NCI-H2171 (cell line): ENCODE data around the gene SEC14L6.
"Not testable (repeated sequence)": the region's sequence is repeated elsewhere in the genome, so short reads cannot be mapped to it uniquely, and the experiment has no call there.

Source experiments
- DNase-seq: peaks from one replicate; lab custom pipeline; 2025; lab: John Stamatoyannopoulos, UW

The SEC14L6 gene

DNA sequence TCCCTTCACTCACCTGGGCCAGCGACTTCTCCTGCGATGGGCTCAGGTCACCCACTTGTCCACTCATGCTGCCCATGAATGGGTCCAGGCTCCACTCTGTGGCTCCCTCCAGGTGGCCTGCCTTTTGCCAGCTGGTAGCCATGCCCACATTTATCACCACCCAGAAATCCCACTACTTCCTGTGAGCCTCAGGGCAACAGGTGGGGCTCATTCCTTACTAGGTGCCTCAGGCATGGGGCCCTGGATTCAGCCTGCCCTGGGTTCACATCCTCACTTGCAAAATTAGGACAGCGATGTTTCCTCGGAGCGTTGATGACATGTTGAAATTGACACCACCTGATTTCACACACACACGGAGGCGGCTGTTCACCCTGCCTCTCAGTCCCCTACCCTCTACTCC is at the start of gene SEC14L6:
SEC14L6 (minus strand) TSS at position 126 of the 400 bp plus-strand sequence; CDS start at position 67, 59 bp downstream.
- no peak for DNase-seq

DNA sequence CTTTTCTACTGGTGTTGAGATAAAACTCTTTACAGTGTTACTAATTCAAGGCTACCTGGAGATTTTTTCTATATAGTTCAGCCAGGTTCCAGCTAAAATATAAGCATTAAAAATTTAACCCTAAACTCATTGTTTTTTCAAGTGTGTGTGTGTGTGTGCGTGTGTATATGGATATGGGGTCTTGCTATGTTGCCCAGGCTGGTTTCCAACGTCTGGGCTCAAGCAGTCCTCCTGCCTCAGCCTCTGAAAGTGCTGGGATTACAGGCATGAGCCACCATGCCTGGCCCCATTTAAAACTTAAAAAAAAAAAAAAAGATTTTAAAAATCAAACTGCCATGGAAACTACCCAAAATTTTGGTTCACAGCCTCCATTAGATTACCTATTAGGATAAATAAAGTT is 49.7 kb upstream of the SEC14L6 start:
- no peak for DNase-seq

DNA sequence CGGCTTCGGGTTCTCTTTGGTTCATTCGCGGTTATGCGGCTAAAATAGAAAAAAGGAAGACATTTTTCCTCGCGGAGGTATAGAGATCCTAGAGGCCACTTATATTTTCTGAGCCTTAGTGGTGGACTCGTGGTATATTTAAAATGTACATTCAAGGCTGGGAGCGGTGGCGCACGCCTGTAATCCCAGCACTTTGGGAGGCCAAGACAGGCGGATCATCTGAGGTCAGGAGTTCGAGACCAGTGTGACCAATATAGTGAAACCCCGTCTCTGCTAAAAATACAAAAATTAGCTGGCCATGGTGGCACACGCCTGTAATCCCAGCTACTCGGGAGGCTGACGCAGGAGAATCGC is 45.8 kb upstream of the SEC14L6 start:
- not testable (repeated sequence) for DNase-seq

DNA sequence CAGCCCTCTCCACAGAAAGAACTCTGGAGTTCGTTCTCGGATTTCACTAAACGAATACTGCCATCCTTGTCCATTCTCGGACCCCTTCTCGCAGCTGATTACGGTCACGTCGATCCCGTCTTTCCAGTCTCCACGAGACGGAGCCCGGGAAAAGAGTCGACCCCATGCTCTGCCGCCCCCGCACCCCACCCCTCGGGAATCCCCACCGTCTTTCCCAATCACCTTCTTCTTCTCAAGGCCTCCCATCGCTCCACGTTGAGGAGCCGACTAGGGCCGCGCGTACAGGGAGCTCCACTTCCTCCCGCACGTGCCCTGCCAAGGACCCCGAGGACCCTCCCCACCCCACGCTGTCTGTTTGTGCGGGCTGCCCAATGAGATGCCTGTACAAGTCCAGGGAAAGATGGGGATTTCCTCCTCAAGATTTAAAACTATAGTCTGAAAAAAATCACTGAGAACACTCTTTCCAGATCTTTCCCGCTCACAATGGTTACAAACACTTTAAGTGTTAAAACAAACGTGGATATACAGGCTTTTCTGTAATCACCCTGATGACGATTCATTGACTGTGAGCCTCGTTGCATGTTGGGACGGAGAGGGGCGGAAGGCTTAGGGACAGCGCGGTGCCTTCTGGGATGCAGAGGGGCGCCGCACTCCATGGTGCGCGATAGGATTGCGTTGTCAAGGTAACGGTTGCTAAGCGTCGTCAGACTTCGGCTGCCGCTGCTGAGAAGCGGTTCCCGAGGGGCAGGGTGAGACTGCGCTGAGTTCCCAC is 45.2 kb upstream of the SEC14L6 start, which contains the start of gene PES1:
PES1 (minus strand) TSS at position 323 of the 772 bp plus-strand sequence; CDS start at position 246, 77 bp downstream.
- DNase-seq = peak; percentile 99

DNA sequence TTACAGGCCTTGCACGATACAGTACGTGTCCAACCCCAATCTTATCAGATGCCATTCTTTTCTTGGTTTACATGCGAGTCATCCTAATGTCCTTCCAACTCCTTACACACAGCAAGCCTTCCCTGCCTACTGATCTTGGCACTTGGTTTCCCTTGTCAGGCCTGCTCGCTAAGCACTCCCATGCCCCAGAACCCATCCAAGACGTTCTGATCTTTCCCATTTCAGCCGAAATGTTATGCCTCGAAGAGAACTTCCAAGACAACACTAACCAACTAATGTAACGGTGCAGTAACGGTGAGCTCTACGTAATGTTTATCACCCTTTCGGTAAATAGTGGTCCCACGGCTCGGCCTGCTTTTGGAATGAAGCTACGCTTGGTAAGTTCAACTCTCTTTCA is 44.6 kb upstream of the SEC14L6 start:
- DNase-seq = no peak

DNA sequence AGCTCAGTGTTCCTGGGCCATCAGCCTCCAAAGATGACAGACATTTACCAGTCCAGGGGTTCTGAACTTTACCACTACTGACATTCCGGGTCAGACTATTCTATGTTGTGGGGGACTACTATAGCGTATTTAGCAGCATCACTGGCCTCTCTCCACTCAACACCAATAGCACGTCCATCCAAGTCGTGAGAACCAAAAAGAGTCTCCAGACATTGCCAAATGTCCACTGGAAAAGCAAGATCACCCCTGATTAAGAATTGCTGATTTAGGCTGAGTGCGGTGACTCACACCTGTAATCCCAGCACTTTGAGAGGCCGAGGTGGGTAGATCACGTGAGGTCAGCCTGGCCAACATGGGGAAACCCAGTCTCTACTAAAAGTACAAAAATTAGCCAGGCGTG is 39.9 kb upstream of the SEC14L6 start:
- no peak for DNase-seq

DNA sequence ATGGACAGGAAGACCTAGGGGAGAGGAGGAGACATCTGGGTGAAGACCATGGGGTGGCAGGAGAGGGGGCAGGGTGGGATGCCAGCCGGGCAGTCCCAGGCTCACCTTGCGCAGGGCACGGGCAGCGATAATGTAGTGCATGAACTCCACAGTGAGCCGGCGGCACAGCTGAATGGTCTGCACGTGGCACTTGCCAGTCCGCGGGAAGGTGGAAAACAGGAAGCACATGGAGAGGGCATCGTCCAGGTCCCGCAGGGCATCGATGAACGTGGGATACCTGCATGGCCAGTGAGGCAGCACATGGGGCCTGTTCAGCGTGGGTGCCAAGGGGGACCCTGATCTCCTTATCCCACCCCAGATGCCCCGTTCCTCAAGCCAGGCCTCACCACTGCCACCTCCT is 37.9 kb upstream of the SEC14L6 start:
- no peak for DNase-seq

DNA sequence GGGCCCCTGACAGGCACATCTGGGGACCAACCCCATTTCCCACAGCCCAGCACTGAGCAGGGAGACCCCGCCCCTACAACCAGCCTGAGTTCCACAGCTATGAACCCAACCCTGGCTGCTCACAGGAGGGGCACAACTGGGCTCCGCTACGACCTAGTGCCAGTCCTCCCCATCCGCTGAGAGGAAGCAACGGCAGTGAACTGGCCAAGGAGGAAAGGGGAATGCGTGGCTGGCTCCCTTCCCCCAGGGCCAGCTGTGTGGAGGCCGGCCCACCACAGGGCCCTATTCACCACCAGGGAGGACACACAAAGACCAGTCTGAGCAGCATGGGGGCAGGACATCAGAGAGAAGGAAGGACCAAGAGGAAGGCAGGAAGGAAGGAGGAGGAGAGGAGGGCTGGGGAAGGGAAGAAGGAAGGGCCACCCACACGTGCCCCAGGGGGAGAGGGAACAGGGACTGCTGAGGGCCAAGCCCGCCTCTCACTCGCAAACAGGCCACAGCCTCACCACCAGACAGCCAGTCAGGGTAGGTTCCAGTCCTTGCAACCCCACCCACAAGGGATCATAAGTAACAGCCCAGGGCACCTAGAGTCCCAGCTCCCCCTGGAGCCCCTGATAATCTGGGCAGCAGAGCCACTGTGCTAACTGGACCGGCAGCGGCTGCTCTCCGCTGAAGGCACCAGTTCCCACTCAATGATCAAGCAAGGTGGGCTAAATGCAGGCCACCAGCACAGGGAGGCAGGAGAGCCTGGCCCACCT is 36.4 kb upstream of the SEC14L6 start:
- DNase-seq = no peak

DNA sequence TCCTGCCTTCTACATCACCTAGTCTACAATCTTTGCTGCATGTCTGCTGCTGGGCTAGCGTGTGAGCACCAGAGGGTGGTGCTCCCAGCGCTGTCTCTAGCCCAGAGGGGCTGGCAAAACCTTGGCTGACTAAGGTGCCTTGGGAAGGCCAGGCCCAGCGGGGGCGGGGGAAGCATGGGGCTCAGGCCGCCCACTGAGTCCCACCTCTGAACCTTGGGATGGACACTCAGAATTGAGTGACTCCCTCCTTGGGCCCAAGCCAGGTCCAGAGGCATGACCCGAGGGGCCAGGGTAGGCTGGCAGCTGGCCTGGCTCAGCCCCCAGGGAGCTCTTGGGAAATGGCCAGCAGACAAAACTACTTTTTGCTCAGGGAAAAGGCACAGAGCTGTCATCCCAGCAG is 35.5 kb upstream of the SEC14L6 start:
- DNase-seq = no peak

DNA sequence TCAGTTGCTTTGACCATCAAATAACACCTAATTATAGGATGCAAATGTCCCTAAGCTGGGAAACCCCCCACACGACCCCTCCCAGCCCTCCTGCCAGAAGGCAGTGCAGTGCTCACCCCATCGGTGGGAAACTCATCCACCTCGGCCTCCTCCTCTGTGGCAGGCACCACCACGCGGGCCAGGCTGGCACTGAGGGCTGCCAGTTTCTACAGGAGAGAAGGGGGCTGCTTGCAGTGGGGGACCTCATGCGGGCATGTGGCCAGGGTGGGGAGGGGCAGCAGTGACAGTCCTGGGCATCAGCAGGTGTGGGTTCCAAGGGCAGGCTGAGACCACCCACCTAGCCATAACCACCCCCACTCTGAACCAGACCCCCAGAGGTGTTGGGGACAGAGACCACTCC is 34.4 kb upstream of the SEC14L6 start:
- no peak for DNase-seq

DNA sequence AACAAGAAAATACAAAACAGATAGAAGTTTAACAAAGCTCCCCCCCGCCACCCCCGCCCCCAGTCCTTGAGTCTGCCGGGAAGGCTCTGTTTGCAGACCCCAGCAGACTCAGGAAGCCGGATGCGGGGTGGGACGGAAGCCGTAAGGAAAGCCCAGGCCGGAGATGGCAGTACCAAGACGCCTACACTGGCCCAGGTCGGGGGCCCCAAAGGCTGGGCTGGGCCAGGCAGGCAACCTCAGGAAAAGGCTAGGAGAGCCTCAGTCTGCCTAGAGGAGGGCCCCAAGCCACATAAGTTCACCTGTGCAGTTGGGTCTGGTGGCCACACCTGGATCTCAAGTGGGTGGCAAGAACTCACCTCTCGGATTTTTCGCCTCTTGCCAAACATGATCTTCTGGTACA is 31.9 kb upstream of the SEC14L6 start:
- DNase-seq = no peak

DNA sequence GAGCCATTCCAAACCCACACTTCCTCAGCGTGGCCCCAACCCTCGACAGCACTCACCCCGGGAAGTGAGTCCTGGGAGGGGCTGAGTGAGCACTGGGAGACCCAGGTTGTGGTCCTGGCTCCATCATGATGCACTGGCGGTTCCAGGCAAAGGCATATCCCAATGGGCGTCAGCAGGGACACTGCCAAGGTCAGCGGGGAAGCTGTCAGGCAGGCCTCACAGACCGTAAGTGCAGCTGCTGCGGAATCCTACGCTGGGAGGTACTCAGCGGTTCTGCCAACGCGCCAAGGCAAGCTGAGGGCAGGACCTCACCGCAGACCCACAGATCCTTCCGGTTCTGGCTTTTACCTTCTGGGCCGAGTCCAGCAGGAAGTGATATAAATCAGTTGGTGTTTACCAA is 29.3 kb upstream of the SEC14L6 start:
- no peak for DNase-seq

DNA sequence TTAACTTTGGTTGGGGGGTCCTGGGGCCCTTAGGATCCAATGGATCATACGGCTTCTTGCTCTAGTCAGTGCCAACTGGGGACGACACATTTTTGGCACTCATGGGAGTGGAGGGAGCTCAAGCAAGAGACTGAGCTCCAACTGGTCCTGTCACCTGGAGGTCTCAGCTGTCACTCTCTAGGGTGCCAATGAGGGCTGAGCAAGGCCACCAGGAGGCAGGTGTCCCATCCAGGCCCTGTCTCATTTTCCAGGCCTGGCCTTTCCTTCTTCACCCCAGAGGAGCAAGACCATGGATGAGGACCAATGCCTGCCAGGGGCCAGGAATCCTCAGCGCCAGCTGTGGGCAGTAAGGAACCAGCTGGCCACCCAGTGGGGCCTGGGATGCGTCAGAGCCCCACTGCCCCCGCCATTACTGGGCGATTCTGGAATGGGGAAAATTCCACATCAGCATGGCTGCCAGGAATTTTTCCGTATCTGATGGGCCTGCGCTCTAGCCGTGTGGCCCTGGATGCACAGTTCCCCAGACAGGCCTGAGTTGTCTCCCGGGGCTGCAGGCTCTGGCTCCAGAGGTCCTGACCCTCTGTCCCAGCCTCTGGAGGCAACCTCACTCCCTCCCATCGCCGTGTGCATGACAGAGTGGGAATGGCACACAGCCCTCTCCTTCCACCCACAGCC is 28.6 kb upstream of the SEC14L6 start:
- no peak for DNase-seq

DNA sequence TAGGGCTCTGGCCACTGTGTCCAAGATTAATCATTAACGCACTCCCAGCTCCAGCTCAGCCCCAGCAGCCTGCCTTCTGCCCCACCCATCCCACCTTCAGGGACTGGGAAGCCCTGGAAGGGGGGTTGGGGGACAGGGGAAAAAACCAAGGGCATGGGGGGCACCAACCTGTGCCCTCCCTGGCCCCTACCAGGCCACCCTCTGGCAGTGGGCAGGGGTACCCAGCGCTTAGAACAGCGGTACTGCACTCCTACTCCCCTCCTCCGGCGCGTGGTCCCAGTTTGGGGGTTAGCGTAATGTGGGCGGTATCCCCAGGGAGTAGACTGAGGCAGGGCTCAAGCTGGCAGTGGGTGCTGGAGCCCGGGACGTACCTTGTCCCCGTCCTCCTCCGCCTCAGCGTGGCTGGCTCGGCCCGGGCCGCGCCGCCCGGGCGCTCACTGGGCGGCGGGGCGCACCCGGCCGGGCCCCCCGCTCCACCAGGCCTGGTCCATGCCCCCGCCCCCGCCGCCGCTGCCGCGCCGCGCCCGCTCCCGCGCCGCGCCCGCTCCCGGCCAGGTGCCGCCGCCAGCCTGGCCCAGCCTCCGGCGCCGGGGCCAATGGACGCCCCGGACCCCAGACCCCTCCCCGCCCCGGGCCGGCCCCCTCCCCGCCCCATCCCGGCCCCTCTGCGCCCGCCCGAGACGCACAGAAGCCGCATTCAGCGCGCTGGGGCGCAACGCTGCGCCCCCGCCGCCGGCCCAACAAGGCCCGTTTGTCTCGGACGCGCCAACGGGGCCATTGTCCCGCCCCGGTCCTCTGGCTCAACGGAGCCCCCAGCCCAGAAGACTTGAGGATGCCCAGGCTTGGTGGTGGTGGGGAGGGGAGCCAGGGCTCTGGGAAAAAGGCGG is 27.8 kb upstream of the SEC14L6 start, which contains the start of gene GAL3ST1:
GAL3ST1 (minus strand) TSS at position 571 of the 887 bp plus-strand sequence. CDS start 17,273 bp downstream, outside the sequence.
- peak; percentile 37 for DNase-seq

DNA sequence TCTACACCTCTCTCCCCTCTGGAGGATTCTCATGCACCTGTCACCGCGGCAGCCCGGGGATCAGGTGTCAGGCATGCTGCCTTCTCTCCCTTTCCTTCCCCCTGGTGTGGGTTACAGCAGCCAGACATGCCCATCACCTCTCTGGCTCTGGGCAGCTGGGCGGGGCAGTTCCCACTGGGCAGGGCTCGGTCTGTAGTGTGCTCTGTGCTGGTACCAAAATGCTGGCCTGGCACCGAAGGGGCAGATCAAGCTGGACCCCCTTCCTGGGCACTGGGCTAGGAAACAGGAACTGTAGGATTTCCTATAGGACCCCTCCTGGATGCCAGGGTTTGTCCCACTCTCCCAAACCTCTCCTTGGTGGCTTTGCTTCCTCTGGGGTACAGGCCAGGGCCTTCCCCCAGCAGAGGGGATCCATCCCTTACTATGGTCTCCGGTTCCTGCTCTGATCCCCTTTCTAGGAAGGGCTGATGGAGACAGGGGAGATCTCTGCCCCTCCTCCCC is 27.1 kb upstream of the SEC14L6 start:
- peak; percentile 63 for DNase-seq

DNA sequence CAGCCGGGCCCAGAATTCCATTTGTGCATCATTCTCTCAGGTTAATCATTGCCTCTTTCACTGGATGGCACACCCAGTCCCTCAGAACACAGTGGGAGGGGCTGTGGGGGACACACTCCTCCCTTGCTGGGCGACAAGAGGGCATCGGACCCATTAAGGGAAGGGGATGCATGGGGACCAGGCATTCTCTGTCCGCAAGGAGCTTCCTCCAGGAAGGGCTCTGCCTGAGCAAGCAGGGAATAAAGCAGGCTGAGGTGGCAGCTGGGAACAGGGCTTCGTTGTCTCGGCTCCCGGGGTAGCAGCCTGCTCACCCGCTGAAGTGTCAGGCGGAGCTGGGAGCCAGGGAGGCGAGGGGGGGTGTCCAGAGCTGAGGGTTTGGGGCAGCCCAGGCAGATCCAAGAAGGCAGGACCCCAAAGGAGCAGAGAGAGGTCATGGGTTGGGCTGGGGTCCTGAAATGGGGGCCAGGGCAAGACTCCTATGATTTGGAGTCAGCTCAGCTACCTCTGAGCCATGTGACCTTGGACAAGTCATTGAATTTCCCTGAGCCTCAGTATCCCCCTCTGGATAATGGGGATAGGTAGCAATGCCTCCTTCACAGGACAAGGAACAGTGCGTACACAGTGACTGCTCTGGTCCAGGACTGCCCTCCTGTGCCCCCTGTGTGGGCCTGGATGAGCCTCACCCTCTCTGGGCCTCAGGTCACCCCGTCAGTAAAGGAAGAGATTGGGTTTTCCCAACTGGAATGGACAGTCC is 26.5 kb upstream of the SEC14L6 start:
- DNase-seq = peak; percentile 22

DNA sequence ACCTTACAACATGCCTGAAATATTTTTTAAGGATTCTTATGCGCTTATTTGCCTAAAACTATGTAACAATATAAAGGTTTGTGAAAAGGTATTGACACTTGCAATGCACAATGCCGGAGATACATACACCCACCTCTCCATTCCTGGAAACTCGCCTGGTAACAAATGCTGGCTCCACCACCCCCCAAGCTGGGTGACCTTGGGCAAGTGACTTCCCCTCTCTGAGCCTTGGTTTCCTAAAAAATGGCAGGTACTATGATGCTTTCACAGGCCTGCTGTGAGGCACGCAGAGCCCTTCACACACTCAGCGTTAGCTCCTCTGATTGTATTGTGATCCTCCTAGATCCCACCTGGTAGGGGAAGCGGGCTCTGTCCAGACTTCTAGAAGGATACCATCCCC is 25.7 kb upstream of the SEC14L6 start:
- DNase-seq = no peak

DNA sequence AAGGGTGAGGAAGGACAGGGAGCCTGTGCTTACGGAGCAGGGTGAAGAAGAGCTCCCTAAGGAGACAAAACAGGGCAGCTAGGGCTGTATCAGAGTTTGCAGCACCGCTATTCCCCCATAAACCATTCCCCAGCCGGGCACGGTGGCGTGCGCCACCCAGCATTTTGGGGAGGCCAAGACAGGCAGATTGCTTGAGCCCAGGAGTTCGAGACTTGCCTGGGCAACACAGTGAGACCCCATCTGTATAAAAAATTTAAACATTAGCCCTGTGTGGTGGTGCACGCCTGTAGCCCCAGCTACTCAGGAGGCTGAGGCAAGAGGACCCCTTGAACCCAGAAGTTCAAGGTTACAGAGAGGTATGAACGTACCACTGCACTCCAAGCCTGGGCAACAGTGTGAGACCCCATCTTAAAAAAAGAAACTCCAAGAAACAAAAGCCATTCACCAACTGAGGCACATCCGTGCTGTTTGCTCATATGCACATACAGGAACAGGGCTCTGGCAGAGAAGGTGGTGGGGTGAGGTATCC is 23.2 kb upstream of the SEC14L6 start:
- no peak for DNase-seq

DNA sequence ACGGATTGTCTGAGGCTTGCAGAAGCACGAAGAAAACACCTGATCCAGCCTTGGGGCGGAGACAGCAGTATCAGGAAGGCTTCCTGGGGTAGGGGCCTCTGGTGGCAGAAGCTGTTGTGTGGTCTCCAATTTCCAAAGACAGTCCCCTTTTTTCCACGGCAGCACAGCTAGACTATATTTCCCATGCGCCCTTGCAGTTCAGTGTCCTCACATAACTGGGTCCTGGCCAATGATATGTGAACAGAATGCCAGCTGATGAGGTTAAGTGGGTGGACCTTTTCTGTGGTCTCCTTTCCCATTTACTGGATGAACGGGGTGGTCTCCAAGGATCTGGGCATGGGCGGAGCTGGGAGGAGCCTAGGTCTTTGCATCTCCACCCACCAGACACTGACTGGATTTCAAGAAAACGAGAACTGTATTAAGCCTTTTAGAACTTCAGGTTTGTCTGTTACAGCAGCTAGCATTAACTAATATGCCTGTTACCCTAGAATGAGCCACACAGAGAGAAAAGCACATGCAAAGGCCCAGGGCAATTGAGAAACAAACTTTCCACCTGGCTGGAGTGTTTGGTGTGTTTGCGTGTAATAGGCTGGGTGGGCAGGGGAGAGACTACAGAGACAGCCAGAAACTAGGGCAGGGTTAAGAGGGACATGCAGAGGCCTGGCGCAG is 21.7 kb upstream of the SEC14L6 start:
- DNase-seq = no peak

DNA sequence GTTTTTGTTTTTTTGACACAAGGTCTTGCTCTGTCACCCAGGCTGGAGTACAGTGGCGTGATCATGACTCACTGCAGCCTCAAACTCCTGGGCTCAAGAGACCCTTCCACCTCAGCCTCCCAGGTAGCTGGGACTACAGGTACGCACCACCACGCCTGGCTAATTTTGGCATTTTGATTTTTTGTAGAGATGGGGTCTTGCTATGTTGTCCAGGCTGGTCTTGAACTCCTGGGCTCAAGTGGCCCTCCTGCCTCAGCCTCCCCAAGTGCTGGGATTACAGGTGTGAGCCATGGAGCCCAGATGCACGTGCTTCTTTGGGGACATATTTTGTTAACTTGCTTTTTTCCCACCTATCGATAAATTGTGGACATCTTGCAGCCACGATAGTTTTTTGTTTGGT is 20.7 kb upstream of the SEC14L6 start:
- DNase-seq = not testable (repeated sequence)
